H1 (cell line): ENCODE results near the gene GRM7. TPM values are rescaled to one million over a fixed set of nuclear protein-coding genes. Genes with fewer than 3 reads are reported as not detected.

Experiments
- BRCA1 ChIP-seq: IDR thresholded peaks from 2 replicates; pipeline ENCODE4 v1.6.1; 2012; ENCODE audit warnings: low read depth, low read length, improper control_type of control experiment
- CBX8 ChIP-seq: fragments of 300-800, 300-1000 bp; sonication (generic); IDR thresholded peaks from 2 replicates; pipeline ENCODE4 v1.7.1; 2016; ENCODE audit warnings: low read depth, low read length, borderline replicate concordance
- CTBP2 ChIP-seq: IDR thresholded peaks from 2 replicates; pipeline ENCODE4 v1.7.0; 2011; ENCODE audit warnings: borderline replicate concordance, mild to moderate bottlenecking, moderate library complexity, mixed read lengths, low read length; ENCODE audit not compliant: insufficient read depth, insufficient read length
- JUN ChIP-seq: IDR thresholded peaks from 2 replicates; pipeline ENCODE4 v1.6.1; 2011; ENCODE audit warnings: low read depth, mild to moderate bottlenecking, improper control_type of control experiment, low read length
- polyA plus RNA-seq, 7 experiments: library from polyadenylated mRNA; depleted of rRNA in 3 of 7; stranded (reverse) in 5 of 7; unstranded in 2 of 7; fragments of >200 nt in 5 of 7; fragments of 200-250 nt in 2 of 7; gene quantifications; 1 replicate in 5 of 7; 2 replicates in 1 of 7; 4 replicates in 1 of 7; pipeline versions ENCODE4 v1.2.1 to v1.2.3, GENCODE V29; 2011 to 2013; ENCODE audit warnings: missing spikeins in 2 of 7, mixed read lengths in 2 of 7
- total RNA-seq: library from RNA; stranded (reverse); fragmentation: NEBNext Ultra II Directional; extraction: Animal tissue kit (Norgen Biotek cat#: 25700); gene quantifications from 2 replicates; pipeline ENCODE4 v1.2.1, GENCODE V29; 2021

Gene GRM7
- total and polyA plus RNA-seq, 2 of the 8 experiments (the other 6 are each of a cell fraction or from before 2014, with no cell fraction given) = 0.17 to 0.24 TPM

DNA sequence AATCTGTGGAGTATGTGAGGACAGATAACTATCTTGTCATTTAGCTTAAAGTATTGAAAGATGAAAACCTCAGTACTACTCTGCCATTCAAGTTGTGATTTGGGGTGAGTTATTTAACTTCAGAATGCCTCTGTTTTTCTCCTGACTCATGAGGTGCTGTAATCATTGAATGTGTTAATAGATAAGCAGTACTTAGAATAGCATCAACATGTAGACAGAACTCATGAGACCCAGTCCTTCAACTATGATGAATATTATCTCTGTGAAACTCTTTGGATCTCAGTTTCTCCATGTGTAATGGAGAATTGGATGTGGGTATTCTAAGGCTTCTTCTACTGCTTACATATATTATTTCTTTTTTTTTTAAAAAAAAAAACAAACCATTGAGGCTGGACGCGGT is 431.4 kb downstream of the GRM7 start (continued):
- TF ChIP-seq CTBP2 (no peak), JUN (no peak), BRCA1 (no peak), CBX8 (no peak)
